CD4-positive, alpha-beta T cell treated with Interferon alpha-2 for 1 hour (primary cell): ENCODE results near the gene BORCS5.
A peak's percentile ranks its signal among the peaks of the same experiment; 100 is the strongest.
"Not testable (repeated sequence)": the region's sequence is repeated elsewhere in the genome, so short reads cannot be mapped to it uniquely, and the experiment has no call there.

Source experiments
- DNase-seq, 2 donors: peaks; one replicate each; pipeline ENCODE4 v3.0.0-alpha.2; 2020 to 2022

The BORCS5 gene

DNA sequence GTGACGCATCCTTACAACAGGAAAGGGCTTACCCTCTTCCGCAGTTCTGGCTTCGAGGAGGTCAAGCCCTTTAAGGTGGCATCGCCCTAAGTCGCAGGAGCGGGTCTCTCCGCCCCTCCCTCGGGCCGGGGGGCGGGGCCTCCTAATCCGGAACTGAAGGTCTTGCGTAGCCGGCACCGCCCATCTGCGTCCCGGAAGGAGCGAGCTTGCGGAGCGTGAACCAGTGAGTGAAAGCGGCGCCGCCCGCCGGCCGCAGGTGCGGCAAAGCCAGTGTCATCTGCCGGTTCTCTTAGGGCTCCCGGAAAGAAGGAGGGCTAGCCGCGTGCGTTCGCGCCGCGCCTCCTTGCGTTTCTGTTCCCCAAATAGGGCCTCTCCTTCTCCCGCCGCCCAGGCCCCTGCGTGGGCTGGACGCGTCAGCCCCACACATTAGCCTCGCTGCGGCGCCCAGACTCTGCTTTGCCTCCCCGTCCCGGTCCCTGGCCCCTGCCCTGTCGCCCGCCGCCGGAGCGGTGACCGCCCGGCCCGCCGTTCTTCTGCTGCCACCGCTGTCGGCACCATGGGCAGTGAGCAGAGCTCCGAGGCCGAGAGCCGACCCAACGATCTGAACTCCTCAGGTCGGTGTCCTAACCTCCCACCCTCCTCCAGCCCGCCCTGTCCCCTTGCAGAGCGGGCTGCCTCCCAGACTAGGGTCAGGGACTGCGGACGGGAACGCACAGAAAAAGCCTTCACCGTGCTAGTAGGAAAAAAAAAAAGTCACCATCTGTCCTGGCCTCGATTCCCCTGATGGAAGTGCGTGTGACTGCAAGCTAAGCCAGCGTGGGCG, at the start of gene BORCS5:
BORCS5 (plus strand) TSS at position 183 of the 823 bp plus-strand sequence; CDS start at position 557, 374 bp downstream.
- peak; percentile 99 for DNase-seq

DNA sequence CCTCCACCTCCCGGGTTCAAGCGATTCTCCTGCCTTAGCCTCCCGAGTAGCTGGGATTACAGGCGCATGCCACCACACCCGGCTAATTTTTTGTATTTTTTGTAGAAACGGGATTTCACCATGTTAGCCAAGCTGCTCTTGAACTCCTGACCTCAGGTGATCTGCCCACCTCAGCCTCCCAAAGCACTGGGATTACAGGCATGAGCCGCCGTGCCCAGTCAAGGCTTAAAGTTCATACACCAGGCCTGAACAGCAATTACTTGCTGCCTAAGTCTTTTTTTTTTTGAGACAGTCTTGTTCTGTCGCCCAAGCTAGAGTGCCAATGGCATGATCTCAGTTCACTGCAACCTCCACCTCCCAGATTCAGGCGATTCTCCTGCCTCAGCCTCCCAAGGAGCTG, 46.2 kb upstream of the BORCS5 start:
- not testable (repeated sequence) for DNase-seq

DNA sequence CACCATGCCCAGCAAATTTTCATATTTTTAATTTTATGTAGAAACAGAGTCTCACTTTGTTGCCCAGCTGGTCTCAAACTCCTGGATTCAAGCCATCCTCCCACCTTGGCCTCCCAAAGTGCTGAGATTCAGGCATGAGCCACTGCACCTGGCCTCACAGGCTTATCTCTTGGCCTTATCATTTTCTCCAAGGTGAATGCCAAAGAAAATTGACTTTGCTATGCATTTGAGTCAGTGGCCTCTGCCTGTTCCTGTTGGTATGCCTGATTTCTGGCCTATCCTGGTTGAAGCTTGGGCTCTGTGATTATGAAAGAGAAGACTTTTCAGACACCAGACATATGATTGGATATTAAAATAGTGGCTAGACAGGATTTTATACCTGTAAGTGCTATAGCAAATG, 41.0 kb upstream of the BORCS5 start:
- no peak for DNase-seq

DNA sequence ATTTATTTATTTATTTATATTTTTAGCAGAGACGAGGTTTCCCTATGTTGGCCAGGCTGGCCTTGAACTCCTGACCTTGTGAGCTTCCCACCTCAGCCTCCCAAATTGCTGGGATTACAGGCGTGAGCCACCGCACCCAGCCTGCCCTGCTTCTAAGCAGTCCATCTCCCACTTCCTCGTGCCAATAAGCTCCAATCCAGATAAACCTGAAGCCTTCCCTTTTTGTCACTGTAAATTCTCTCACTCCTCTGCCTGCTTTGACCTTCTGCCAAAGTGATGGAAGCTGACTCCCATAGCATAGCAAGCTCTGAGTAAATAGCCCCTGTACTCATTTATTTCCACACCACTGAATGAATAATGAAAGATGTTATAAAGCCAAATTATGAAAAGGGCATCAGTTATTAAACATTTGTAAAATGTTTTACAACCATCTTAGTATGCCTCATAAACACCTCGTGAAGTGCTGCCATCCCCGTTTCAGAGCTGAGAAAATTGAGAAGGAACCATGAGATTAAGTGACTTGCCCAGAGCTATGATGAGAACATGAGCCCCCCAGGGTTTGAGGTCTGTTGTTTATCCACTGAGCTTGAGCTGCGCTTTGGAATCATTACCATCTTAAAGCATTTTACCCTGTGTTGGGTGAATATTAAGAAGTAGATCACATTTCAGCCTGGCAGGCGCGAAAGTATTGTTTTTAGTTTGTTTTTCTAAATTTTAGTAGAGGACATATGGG, 37.3 kb upstream of the BORCS5 start:
- no peak for DNase-seq

DNA sequence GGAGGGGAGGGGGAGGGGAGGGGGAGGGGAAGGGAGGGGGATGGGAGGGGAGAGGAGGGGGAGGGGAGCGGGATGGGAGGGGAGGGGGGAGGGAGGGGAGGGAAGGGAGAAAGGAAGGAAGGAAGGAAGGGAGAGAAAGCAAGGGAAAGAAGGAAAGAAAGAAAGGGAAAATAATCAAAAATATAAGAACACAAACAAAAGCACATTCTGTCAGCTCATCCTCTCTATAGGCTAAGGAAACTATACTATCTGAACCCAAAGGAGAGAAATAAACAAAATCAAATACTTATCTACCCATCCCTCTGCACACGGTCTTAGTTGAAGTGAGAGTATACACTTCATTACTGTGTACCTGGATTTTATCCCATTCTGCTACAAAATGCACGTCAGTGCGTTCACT, 33.8 kb upstream of the BORCS5 start:
- no peak for DNase-seq

DNA sequence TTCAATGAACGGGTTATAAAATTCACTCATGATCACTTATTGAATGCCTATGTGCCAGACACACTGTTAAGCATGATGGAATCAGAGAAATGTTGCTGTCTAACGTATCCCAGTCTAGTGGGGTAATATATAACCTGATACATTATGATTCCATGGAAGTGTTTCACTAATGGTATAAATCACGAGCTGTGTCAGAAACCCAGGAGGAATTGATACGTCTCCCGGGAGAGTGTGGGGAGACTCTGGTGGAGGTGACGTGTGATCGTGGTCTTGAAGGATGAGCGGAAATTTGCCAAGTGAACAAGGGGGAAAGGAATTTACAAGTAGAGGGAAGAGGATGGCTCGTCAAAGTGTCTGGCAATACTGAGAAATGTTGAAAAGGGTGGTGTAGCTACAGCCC, 33.3 kb upstream of the BORCS5 start:
- DNase-seq: no peak

DNA sequence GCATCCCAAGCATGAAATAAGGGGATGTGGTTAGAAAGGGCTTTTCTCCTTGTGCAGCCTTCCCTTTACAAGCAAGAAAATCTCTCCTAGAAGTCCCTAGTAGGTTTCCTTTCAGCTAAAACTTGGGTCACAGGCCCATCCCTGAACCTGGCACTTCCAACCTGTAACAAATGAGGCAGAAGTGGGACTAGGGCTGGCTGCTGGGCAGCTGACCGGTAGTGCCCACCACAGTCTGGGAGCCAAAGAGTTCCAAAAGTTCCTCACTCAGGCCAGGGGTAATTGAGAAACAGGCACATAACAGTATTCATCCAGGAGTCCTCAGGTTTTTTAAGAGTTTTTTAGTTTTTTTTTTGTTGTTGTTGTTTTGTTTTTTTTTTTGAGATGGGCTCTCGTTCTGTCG, 30.6 kb upstream of the BORCS5 start:
- DNase-seq: no peak

DNA sequence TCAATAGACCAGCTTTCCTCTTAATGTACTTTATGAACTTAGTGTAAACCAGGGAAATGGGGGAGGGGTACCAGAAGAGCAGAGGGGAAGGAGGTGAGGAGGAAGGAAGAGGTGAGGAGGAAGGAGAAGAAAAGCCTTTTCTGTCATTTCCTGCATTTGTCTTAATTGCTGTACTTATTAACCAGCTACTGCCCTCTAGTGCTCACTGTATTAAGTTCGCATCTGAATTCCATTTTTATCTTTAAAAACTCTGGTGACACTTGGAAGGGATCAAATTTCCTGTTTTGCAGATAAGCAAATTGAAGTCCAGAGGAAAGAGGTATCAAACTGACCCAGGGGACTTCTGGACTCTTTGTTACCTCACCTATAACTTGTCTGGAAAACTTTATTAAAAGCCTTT, 29.1 kb upstream of the BORCS5 start:
- peak; percentile 4 to 70 for DNase-seq

DNA sequence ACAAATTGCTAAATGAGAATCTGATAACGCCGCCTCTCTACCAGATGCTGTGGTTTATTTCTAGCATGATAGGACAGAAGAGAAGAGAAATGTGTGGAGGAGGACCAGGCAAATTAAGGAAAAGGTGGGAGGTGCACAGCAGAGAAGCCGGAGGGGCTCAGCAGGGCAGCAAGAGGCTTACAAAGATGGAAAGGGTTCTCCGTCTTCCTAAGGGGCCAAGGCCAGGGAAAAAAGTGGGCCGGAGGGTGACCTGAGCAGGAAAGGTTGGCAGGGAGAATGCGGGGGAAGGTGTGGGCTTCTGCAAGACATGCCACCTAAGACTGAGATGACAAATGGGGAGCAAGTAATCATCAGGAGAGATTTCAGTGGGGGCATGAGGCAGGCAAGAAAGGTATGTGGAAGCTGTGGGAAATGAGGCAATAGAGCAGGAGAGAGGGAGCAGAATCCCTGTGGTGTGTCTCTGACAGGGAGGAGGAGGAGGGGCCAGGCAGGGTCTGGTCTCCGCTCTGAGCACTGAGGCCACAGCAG, 25.6 kb upstream of the BORCS5 start:
- DNase-seq: no peak

DNA sequence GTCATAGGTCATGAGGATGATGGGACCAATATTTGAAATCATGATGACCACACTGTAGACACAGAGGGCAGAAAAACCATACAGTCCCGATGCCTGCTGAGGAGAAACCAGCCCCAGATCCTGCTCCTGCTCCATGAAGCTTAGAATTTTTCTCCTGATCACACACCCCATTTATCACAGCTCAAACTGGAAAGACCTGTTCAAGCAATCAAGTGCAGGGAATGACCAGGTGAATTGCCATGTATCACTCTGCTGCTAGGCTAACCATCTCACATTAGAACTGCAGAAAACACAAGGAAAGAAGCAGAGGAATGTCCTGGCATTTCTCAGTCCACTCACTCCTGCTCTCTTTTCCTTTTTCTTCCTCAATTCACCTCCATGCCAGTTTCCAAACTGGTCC, 25.0 kb upstream of the BORCS5 start:
- no peak for DNase-seq

DNA sequence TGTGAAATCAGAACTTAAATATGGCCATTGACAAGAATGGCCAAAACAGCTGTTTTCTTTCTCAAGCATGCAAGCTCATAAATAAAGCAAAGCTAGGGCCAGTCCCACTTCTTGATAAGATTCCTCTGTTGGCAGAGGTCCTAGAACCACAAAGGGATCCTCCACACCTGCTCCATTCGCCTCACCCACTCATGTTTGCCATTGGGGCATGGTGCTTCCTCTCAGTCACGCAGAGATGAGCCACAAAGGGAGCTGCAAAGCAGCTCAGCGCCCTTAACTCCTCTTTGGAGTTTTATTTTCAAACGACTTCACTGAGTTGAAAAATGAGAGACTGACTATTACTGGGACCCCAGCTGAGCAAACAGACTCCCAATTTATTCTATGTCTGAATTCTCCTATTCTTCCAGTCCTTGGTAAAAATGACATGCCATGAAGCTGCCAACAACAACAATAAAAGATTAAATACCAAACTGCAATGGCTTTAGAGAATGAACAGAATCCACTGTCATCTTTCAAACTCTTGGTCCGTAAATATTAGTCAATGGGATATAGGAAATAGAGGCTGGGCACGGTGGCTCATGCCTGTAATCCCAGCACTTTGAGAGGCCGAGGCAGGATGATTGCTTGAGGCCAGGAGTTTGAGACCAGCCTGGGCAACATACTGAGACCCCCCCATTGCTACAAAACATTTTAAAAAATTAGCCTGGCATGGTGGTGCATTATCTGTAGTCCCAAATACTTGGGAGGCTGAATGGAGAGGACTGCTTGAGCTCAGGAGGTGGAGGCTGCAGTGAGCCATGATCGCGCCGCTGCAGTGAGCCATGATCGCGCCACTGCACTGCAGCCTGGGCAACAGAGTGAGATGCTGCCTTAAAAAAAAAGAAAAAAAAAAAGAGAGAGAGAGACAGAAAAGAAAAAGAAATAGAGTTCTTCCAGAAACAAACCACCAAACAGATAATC, 23.2 kb upstream of the BORCS5 start:
- no peak for DNase-seq

DNA sequence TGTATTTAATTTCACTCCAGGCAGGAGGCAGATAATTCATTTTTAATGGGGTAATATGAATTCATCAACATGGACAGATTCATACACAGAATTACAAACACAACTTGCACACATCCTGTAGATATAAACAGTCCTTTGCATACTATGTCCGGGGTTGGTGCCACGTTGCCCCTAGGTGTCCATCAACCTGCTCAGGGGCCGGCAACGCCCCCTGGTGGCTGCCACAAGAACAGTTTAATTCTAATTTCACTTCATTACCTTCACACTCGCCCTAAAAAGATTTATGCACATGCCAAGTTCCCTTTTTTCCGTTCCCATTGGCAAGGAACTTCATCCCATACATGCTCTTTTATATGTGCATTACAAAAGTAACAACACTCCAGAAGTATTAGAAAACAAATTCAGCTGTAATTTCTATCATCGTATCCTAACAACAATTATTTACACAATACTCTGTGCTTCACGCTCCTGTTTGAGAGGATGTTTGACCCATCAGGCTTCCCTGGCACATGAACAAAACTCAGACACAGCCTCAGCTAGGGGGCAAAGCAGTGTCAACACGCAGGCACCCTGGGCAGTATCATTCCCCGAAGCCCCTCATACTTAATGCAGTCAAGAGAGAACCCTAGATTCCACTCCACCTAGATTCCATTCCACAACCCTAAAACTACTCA, 22.4 kb upstream of the BORCS5 start:
- DNase-seq: peak; percentile 57 to 71

DNA sequence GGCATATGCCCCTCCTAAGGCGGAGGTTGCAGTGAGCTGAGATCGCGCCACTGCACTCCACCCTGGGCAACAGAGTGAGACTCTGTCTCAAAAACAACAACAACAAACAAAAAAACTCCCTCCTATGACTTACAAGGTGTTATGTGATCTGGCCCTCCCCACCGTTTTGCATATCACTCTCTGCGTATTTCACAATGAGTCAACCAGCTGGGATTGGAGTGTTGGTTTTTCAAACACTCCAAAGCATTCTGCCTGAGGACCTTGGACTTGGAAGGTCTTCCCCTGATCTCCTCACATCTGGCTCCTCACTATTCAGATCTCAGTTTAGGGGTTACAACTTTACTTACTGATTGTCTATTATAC, 20.8 kb upstream of the BORCS5 start:
- no peak for DNase-seq

DNA sequence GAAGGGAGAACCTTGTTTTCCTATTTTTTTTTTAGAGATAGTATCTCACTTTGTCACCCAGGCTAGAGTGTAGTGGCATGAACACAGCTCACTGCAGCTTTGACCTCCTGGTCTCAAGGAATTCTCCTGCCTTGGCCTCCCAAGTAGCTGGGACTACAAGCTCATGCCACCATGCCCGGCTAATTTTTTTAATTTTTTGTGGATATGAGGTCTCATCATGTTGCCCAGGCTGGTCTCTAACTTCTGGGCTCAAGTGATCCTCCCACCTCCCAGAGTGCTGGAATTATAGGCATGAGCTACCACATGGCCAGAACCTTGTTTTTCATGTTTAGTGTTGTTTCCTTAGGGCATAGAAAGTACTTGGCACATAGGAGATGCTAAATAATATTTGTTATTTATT, 20.4 kb upstream of the BORCS5 start:
- DNase-seq: no peak

DNA sequence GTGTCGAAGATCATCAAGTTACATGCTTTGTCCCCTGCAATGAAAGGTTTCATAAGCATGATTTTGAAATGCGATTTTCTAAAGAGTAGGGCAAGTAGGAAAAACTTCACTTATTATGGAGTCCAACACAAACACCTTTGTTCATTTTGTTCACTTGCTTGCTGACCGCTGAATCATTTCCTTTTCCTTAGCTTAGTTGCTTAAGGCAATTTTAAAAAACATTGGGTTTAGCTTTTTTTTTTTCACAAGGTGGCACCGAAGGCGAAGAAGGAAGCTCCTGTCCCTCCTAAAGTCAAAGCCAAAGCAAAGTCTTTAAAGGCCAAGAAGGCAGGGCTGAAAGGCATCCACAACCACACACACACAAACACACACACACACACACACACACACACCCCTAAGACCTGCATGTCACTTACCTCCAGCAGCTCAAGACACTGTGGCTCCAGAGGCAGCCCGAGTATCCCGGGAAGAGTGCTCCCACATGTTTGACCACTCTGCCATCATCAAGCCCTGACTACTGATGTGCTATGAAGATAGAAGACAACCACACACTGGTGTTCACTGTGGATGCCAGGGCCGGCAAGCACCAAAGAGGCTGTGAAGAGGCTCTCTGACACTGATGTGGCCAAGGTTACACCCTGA, 18.2 kb upstream of the BORCS5 start:
- DNase-seq: no peak

DNA sequence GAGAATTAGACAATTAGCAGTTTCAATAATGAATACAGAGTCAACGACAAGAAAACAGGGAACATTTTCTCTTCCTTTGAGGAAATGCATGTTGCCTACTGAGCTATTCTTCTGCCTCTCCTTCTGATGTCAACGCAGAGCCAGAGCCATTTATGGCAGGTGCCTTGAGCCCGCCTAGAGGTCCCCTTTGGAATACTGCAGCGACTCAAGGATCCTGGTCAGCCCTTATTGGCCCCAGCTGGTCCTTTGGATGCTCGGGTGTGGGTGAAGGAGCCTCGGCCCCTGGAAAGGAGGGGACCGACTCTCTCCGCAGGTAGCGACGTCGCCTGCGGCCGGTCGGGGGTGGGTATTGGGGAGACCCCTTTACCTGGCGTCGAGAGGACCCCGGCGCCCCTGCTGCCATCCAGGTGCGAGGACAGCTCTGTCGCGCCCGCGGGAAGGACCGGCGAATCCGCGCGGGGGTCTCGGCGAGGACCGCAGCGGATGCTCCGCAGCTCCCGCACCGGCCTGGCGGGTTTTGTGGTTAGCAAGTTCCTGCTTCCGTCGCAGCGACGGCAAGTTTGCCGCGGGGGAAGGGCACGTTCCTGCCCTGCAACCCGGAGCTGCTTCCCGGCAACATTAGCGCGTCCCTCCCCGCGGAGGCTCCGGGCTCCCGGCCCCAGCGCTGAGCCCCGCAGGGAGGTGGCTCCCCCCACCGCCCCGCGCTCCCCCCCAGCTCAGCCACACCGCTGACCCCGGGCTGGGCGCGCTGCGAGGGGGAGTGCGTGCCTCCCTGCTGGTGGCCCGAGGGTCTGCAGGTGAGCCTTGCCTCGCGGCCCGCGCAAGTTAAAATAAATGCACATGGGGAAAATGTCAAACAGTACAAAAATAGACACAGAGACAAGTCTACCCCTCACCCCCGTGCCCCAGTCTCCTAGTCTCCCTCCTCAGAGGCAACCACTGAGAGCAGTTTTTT, 6.9 kb upstream of the BORCS5 start, which contains the start of gene MANSC1:
MANSC1 (minus strand) TSS at position 532 of the 955 bp plus-strand sequence. CDS start 6,928 bp downstream, outside the sequence.
- peak; percentile 53 to 65 for DNase-seq

DNA sequence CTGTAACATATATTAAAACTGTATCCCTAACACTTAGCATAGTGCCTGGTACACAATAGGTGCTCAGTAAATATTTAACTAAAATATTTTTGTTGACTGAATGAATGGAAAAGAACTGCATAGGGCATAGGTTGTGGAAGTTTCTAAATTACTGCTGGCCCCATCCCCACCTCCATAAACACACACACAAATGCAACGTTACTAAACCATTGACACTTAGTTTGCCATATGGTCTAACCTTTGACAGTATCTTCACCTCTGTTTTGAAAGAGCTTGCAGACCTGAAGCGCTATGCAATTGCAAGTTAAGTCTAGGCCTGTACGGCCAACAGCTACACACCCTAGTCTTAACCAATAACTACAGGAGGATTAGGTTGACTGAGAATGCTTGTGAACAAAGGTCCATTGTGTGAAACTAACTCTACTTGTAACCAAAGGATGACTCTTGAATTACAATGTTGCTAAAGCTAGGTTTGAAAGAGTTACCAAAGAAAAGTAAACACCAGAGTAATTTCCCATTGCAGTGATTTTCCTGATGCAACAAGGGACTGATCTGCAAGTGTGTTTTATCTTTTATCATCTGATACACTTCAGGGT, 5.9 kb upstream of the BORCS5 start:
- no peak for DNase-seq

DNA sequence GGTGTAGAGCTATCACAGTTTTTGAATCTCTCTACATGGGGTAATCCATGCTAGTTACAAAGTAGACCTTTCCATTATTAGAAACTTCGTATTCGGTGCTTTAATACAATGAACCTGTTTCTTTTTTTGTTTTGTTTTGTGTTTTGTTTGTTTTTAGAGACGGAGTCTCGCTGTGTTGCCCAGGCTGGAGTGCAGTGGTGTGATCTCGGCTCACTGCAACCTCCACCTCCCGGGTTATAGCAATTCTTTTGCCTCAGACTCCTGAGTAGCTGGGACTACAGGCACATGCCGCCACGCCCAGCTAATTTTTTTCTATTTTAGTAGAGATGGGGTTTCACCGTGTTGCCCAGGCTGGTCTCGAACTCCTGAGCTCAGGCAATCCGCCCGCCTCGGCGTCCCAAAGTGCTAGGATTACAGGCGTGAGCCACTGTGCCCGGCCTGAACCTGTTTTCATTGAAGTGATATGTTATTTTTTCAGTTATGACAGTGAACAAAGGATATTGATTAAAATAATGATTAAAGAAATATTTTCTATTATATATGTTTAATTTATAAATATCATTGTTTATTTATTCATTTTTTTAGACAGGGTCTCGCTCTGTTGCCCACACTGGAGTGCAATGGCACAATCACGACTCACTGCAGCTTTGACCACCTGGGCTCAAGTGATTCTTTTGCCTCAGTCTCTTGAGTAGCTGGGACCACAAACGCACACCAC, 5.3 kb upstream of the BORCS5 start:
- DNase-seq: not testable (repeated sequence)

DNA sequence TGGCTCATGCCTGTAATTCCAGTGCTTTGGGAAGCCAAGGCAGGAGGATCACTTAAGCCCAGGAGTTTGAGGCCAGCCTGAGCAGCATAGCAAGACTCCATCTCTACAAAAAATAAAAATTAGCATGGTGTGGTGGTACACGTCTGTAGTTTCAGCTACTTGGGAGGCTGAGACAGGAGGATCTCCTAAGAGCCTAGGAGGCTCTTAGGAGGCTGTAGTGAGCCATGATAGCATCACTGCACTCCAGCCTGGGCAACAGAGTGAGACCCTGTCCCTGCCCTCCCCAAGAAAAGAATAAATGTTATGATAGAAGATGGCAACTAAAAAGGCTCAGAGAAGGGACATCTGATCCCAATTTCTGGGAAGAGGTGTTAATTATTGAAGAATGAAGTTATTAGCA, 3.6 kb upstream of the BORCS5 start:
- DNase-seq: no peak
